ENCODE results near the gene GTPBP4.

GTPBP4 gene

GRCh38 chr10:964321-964987, 23.8 kb upstream of the GTPBP4 start:
- no peak overlapping the region for H3K4me3 ChIP-seq (ENCODE audit: low read length)
- no peak for DNase-seq (ENCODE audit: low read depth, low spot score)

- no peak overlapping the region for H3K4me3 ChIP-seq (ENCODE audit: low read length)
- DNase-seq (ENCODE audit: low read depth, low spot score): no peak
Measured at GRCh38 chr10:964988-965417, 23.2 kb upstream of the GTPBP4 start.

GRCh38 chr10:966466-967235, 21.6 kb upstream of the GTPBP4 start:
- no peak for DNase-seq (ENCODE audit: low read depth, low spot score)
- no peak overlapping the region for H3K4me3 ChIP-seq (ENCODE audit: low read length)

- H3K4me3 ChIP-seq (ENCODE audit: low read length): no peak overlapping the region
- DNase-seq (ENCODE audit: low read depth, low spot score): no peak
Measured at GRCh38 chr10:968546-969199, 19.6 kb upstream of the GTPBP4 start.

GRCh38 chr10:969473-970150, 18.6 kb upstream of the GTPBP4 start:
- H3K4me3 ChIP-seq (ENCODE audit: low read length): no peak overlapping the region
- DNase-seq (ENCODE audit: low read depth, low spot score): no peak

- no peak overlapping the region for H3K4me3 ChIP-seq (ENCODE audit: low read length)
- DNase-seq (ENCODE audit: low read depth, low spot score): no peak
Measured at GRCh38 chr10:970311-971149, 17.7 kb upstream of the GTPBP4 start.

- H3K4me3 ChIP-seq (ENCODE audit: low read length): no peak overlapping the region
- DNase-seq (ENCODE audit: low read depth, low spot score): no peak
Measured at GRCh38 chr10:971150-971542, 17.1 kb upstream of the GTPBP4 start.

- no peak for DNase-seq (ENCODE audit: low read depth, low spot score)
- no peak overlapping the region for H3K4me3 ChIP-seq (ENCODE audit: low read length)
Measured at GRCh38 chr10:971613-972012, 16.6 kb upstream of the GTPBP4 start.

- no peak overlapping the region for H3K4me3 ChIP-seq (ENCODE audit: low read length)
- no peak for DNase-seq (ENCODE audit: low read depth, low spot score)
Measured at GRCh38 chr10:972763-973162, 15.5 kb upstream of the GTPBP4 start.

- DNase-seq (ENCODE audit: low read depth, low spot score): no peak
- no peak overlapping the region for H3K4me3 ChIP-seq (ENCODE audit: low read length)
Measured at GRCh38 chr10:974038-974784, 14.0 kb upstream of the GTPBP4 start.

GRCh38 chr10:974785-975074, 13.5 kb upstream of the GTPBP4 start:
- H3K4me3 ChIP-seq (ENCODE audit: low read length): no peak overlapping the region
- DNase-seq (ENCODE audit: low read depth, low spot score): no peak

GRCh38 chr10:976316-976715, 11.9 kb upstream of the GTPBP4 start:
- H3K4me3 ChIP-seq (ENCODE audit: low read length): no peak overlapping the region
- DNase-seq (ENCODE audit: low read depth, low spot score): no peak

GRCh38 chr10:978826-979421, 9.3 kb upstream of the GTPBP4 start:
- no peak overlapping the region for H3K4me3 ChIP-seq (ENCODE audit: low read length)
- DNase-seq (ENCODE audit: low read depth, low spot score): no peak

- no peak for DNase-seq (ENCODE audit: low read depth, low spot score)
- H3K4me3 ChIP-seq (ENCODE audit: low read length): no peak overlapping the region
Measured at GRCh38 chr10:980468-981093, 7.7 kb upstream of the GTPBP4 start.

GRCh38 chr10:983401-983800, 4.8 kb upstream of the GTPBP4 start:
- H3K4me3 ChIP-seq (ENCODE audit: low read length): no peak overlapping the region
- DNase-seq (ENCODE audit: low read depth, low spot score): no peak

GRCh38 chr10:983971-984655, 4.1 kb upstream of the GTPBP4 start:
- no peak overlapping the region for H3K4me3 ChIP-seq (ENCODE audit: low read length)
- no peak for DNase-seq (ENCODE audit: low read depth, low spot score)

GRCh38 chr10:985361-985760, 2.9 kb upstream of the GTPBP4 start:
- no peak for DNase-seq (ENCODE audit: low read depth, low spot score)
- no peak overlapping the region for H3K4me3 ChIP-seq (ENCODE audit: low read length)
